GM21360 (cell line): ENCODE data around the gene INO80D.
"Not testable (repeated sequence)": the region's sequence is repeated elsewhere in the genome, so short reads cannot be mapped to it uniquely, and the experiment has no call there.

Source experiments
- ATAC-seq: cut with Tn5 transposase; IDR thresholded peaks from one replicate; pipeline ENCODE4 v1.9.1; 2021; ENCODE audit warnings: mild to moderate bottlenecking, moderate library complexity; ENCODE audit not compliant: unreplicated experiment

INO80D gene

DNA sequence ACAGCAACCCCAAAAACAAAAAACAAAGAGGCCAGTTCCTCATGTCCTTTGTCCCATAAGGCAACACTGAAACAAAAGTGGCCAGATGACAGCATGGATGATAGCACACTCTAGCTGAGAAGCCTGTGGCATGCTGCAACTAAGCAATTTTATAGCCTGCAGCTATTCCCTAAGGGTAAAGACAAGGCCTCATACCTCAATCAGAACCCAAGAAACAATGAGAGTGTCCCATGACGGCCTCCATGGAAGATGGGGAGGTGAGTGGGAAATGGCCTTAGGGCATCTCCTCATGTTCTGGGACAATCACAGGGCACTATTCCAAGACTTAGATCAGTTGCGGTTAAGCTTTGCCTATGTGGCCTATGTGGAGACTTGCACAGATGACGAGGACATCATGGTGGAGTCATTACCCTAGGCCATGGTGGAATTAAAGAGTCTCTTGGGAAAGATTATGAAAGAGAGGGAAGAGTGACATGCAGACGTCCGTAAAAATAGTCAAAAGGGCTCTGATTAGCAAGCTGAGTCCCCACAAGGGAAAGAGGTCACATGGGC, 103.1 kb downstream of the INO80D start:
- ATAC-seq, result no peak

DNA sequence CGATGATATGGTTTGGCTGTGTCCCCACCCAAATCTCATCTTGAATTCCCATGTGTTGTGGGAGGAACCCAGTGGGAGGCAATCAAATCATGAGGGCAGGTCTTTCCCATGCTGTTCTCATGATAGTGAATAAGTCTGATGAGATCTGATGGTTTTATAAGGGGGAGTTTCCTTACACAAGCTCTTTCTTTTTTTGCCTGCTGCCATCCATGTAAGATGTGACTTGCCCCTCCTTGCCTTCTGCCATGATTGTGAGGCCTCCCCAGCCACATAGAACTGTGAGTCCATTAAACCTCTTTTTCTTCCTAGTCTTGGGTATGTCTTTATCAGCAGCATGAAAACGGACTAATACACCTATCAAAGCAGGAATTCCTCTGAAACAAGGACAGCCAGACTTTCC, 107.2 kb downstream of the INO80D start:
- not testable (repeated sequence) for ATAC-seq

- not testable (repeated sequence) for ATAC-seq
Measured at GRCh38 chr2:205977699-205978098, 108.3 kb downstream of the INO80D start.

GRCh38 chr2:205976934-205977659, 108.9 kb downstream of the INO80D start:
- not testable (repeated sequence) for ATAC-seq

GRCh38 chr2:205976120-205976814, 109.7 kb downstream of the INO80D start:
- ATAC-seq, result no peak

DNA sequence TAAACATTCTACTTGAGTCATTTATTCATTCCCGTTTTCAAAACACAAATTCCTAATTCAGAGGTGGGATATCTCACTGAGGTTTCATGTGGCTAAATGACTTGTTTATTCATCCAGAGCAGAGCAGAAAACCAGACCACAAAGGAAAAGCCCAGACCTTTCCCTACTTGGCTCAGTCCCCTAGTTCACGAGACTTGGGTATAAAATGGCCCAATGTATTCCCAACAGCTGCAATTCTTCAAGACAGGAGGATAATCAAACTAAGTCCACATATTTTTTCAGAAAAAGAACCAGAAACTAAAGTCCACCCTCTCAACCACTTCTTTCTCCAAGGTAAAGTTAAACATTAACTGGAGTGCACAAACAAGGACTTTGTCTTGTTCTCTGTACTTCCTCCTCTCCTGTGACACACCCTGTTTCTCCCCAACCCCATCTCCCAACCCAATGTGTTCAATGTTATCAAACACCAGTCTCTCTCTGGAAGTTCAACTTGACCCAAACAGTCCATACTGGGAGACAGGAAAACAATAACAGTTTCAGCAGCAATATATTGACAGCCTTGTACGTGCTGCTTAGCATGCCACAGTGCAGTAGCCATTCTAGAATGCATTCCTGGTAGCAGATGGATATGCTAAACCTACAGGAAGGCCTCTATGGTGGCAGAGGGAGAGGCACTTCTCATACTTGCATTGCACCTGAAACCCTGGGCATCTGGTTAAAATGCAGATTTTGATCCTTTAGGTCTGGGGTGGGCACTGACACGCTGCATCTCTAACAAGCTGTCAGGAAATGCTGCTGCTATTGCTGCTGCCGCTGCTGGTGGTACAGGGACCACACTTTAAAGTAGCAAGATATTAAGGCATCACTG, 110.7 kb downstream of the INO80D start:
- no peak for ATAC-seq

- ATAC-seq, result no peak
Measured at GRCh38 chr2:205972113-205972512, 113.9 kb downstream of the INO80D start.

DNA sequence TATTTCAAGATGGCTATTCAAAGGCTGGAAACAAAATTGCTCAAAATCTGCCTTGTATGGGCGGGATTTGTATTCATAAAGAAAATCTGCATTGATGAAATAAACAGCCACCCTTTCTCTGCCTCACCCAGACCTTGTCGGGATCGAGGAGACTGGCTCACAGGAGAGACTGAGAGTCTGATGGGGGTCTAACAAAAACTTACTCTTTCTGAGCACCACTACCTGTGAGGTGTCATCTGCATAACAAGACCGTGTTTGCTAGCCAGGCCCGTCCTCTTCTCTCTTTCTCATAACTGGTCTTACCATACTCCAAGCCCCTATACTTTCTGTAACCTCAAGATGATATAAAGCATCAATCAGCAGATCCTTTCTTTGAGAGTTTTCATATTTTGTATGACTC, 115.6 kb downstream of the INO80D start:
- no peak for ATAC-seq

- no peak for ATAC-seq
Measured at GRCh38 chr2:205969584-205969983, 116.4 kb downstream of the INO80D start.

GRCh38 chr2:205967391-205968075, 118.4 kb downstream of the INO80D start:
- ATAC-seq, result no peak

- ATAC-seq, result no peak
Measured at GRCh38 chr2:205965707-205966106, 120.3 kb downstream of the INO80D start.

GRCh38 chr2:205964111-205964761, 121.7 kb downstream of the INO80D start:
- ATAC-seq, result no peak

- ATAC-seq, result no peak
Measured at GRCh38 chr2:205959521-205959920, 126.5 kb downstream of the INO80D start.

GRCh38 chr2:205957452-205958154, 128.4 kb downstream of the INO80D start:
- ATAC-seq, result no peak

DNA sequence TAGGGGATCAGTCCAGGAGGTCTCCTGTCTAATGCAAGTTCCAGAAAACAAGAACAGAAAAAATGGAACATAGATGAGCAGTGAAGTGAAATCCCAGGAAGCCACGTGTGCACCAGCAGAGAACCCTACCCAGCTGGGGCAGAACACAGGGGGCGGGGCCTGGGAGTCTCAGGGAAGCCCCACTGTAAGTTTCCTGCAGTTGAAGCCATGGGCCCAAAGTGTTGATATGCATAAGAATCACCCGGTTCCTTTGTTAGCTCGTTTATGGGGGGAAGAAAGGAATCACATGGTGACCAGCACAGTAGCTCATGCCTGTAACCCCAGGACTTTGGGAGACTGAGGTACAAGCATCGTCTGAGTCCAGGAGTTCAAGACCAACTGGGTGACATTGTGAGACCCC, 131.3 kb downstream of the INO80D start:
- no peak for ATAC-seq

GRCh38 chr2:205952282-205952681, 133.7 kb downstream of the INO80D start:
- no peak for ATAC-seq

GRCh38 chr2:205948883-205949282, 137.1 kb downstream of the INO80D start:
- no peak for ATAC-seq

DNA sequence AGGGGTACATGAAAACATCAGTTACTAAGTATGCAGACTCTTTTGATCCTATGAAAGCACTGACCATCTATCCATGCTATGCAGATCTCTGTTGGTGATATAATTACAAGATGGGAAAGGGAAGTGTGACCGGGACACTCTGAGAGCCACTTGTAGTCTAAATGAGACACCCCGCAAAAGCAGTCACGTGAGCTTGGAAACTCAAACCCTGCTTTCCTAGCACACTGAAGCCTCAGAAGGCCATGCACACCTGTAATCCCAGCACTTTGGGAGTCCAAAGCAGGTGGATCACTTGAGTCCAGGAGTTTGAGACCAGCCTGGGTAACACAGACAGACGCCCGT, 137.5 kb downstream of the INO80D start:
- ATAC-seq, result no peak

DNA sequence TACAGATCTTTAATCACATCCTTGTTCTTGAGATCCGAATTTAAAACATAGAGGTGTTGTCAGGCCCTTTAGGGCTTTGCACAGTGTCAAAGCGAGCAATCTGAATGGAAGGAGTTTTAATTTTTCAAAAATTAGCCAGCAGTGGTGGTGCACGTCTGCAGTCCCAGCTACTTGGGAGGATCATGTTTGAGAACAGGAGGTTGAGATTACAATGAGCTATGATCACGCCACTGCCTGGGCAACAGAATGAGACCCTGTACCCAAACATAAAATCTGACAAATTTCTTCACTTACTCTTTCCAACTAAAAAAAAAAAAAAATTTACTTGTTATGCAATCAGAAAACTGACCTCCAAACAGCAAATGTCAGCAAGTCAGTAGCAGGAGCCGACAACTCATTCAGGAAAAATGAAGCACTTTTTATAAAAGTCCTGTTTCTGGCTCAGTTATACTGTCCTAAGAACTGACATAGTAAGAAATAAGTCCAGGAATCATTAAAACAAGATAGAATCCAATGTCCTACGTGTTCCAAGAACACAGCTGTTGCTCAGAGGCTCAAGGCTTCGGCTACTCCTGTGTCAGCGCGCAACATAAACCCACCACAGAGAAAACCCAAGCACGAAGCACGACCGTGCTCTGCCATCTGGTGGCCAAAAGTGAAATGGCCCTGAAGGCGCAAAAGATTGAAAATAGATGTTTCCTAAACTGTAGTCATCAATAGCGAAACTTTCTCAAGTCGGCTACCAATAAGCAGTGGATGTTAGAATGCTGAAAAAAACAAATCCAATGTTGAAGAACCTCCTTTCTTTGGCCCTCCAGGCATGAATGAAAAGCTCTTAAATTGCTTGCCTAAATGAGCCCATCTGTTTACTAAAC, 138.1 kb downstream of the INO80D start:
- peak; percentile 89 for ATAC-seq
